Smooth muscle cell (in vitro differentiated cells): Measurements from ENCODE around the gene PHF14. TPM values are rescaled to one million over a fixed set of nuclear protein-coding genes. Genes with fewer than 3 reads are reported as not detected.

Experiments
- DNase-seq: peaks from one replicate; lab custom pipeline; 2025; ENCODE audit not compliant: unreplicated experiment; lab: John Stamatoyannopoulos, UW
- H2AFZ ChIP-seq: fragments of 200-600 bp; sonication (generic); 2 replicates; pipeline ENCODE4 v1.6.0; 2016; ENCODE audit warnings: antibody characterized with exemption, low read depth, mild to moderate bottlenecking
- H3F3A ChIP-seq: fragments of 200-600 bp; sonication (generic); 2 replicates; pipeline ENCODE4 v1.6.0; 2017; ENCODE audit warnings: antibody characterized with exemption, low read depth
- H3K27ac ChIP-seq: fragments of 200-600 bp; sonication (generic); 2 replicates; pipeline ENCODE4 v1.5.1; 2016; ENCODE audit warnings: low read depth, mild to moderate bottlenecking
- H3K27me3 ChIP-seq: fragments of 200-600 bp; sonication (generic); 2 replicates; pipeline ENCODE4 v1.6.1; 2016; ENCODE audit warnings: low read depth, mild to moderate bottlenecking
- H3K36me3 ChIP-seq: fragments of 200-600 bp; sonication (generic); 2 replicates; pipeline ENCODE4 v1.5.1; 2016; ENCODE audit warnings: low read depth
- H3K4me1 ChIP-seq: fragments of 200-600 bp; sonication (generic); 2 replicates; pipeline ENCODE4 v1.5.1; 2016; ENCODE audit warnings: low read depth
- H3K4me2 ChIP-seq: fragments of 200-600 bp; sonication (generic); 2 replicates; pipeline ENCODE4 v1.6.0; 2016; ENCODE audit warnings: mild to moderate bottlenecking
- H3K4me3 ChIP-seq: fragments of 200-600 bp; sonication (generic); 2 replicates; pipeline ENCODE4 v1.5.1; 2016; ENCODE audit warnings: mild to moderate bottlenecking
- H3K79me2 ChIP-seq: fragments of 200-600 bp; sonication (generic); 2 replicates; pipeline ENCODE4 v1.6.0; 2016; ENCODE audit warnings: low read depth, mild to moderate bottlenecking
- H3K9ac ChIP-seq: fragments of 200-600 bp; sonication (generic); 2 replicates; pipeline ENCODE4 v1.6.0; 2016; ENCODE audit warnings: low read depth
- H3K9me3 ChIP-seq: fragments of 200-600 bp; sonication (generic); replicated peaks from 2 replicates; pipeline ENCODE4 v1.5.1; 2016; ENCODE audit warnings: low read depth
- H4K20me1 ChIP-seq: fragments of 200-600 bp; sonication (generic); 2 replicates; pipeline ENCODE4 v1.6.0; 2016; ENCODE audit warnings: low read depth
- CTCF ChIP-seq: fragments of 200-600 bp; sonication (generic); IDR thresholded peaks from 2 replicates; pipeline ENCODE4 v1.5.1; 2017; ENCODE audit warnings: borderline replicate concordance, mild to moderate bottlenecking, antibody characterized with exemption; ENCODE audit not compliant: insufficient read depth, poor library complexity, severe bottlenecking
- WGBS: methylation state at CpG from one replicate; pipeline ENCODE4 v1.1.7; 2016; ENCODE audit warnings: low lambda C conversion rate; 5-methylcytosine and 5-hydroxymethylcytosine counted together
- polyA plus RNA-seq: library from polyadenylated mRNA; unstranded; fragments of >200 nt; fragmentation: Nextera tagmentation; extraction: Ambion mirVana; gene quantifications from 2 replicates; pipeline ENCODE4 v1.2.1, GENCODE V29; 2016
- total RNA-seq: library from RNA; depleted of rRNA; stranded (reverse); fragments of >200 nt; gene quantifications from 2 replicates; pipeline ENCODE4 v1.2.3, GENCODE V29; 2014

PHF14 gene
- total and polyA plus RNA-seq, 2 experiments from 2014 or later, result 13.2 to 29.2 TPM

- Histone ChIP-seq H3K9me3 (no peaks in the 10 kb centered on the region), H3K27me3 (no peaks in the 10 kb centered on the region), H4K20me1 (peaks cover 10% of the 10 kb centered on the region), H2AFZ (no peak overlapping the region), H3K4me2 (no peak overlapping the region), H3K36me3 (peaks cover 9% of the 10 kb centered on the region), H3K4me1 (no peaks in the 10 kb centered on the region), H3K27ac (no peak overlapping the region), H3K4me3 (no peak overlapping the region), H3F3A (no peaks in the 10 kb centered on the region), H3K79me2 (no peaks in the 10 kb centered on the region), H3K9ac (no peak overlapping the region)
- TF ChIP-seq CTCF, result no peak
- DNase-seq, result no peak
- WGBS, result 73% methylated on average over 2 of the region's 2 CpGs
Observed at GRCh38 chr7:11026452-11027359, 53.0 kb downstream of the PHF14 start.

GRCh38 chr7:11035661-11036060 is 62.0 kb downstream of the PHF14 start:
- H3K79me2 ChIP-seq, result no peaks in the 10 kb centered on the region
- peaks cover 3% of the 10 kb centered on the region for H3K36me3 ChIP-seq
- H3K9ac ChIP-seq, result no peak overlapping the region
- no peaks in the 10 kb centered on the region for H3K9me3 ChIP-seq
- H4K20me1 ChIP-seq, result no peaks in the 10 kb centered on the region
- no peak overlapping the region for H3K4me2 ChIP-seq
- TF ChIP-seq CTCF, result no peak
- no peak overlapping the region for H3K4me3 ChIP-seq
- DNase-seq, result no peak
- no peaks in the 10 kb centered on the region for H3K27me3 ChIP-seq
- H3F3A ChIP-seq, result no peaks in the 10 kb centered on the region
- 95% methylated on average over 4 of the region's 4 CpGs for WGBS
- H3K27ac ChIP-seq, result no peak overlapping the region
- no peaks in the 10 kb centered on the region for H3K4me1 ChIP-seq
- H2AFZ ChIP-seq, result no peak overlapping the region

- Histone ChIP-seq H2AFZ (no peak overlapping the region), H3K27me3 (no peaks in the 10 kb centered on the region), H3K4me1 (no peaks in the 10 kb centered on the region), H3K4me3 (no peak overlapping the region), H4K20me1 (no peaks in the 10 kb centered on the region), H3K27ac (no peak overlapping the region), H3F3A (no peaks in the 10 kb centered on the region), H3K9me3 (no peaks in the 10 kb centered on the region), H3K79me2 (no peaks in the 10 kb centered on the region), H3K36me3 (peaks cover 7% of the 10 kb centered on the region), H3K4me2 (no peak overlapping the region), H3K9ac (no peak overlapping the region)
- TF ChIP-seq CTCF, result no peak
- no peak for DNase-seq
Observed at GRCh38 chr7:11039974-11040373, 66.3 kb downstream of the PHF14 start.

GRCh38 chr7:11054033-11054432 is 80.4 kb downstream of the PHF14 start:
- H3F3A ChIP-seq, result no peaks in the 10 kb centered on the region
- no peaks in the 10 kb centered on the region for H3K27me3 ChIP-seq
- no peak overlapping the region for H3K9ac ChIP-seq
- H2AFZ ChIP-seq, result no peak overlapping the region
- no peaks in the 10 kb centered on the region for H3K79me2 ChIP-seq
- H3K4me1 ChIP-seq, result no peaks in the 10 kb centered on the region
- DNase-seq, result no peak
- peaks cover 4% of the 10 kb centered on the region for H3K36me3 ChIP-seq
- H3K4me2 ChIP-seq, result no peak overlapping the region
- H3K27ac ChIP-seq, result no peak overlapping the region
- no peak overlapping the region for H3K4me3 ChIP-seq
- TF ChIP-seq CTCF, result no peak
- no peaks in the 10 kb centered on the region for H4K20me1 ChIP-seq
- 96% methylated on average over 2 of the region's 2 CpGs for WGBS
- H3K9me3 ChIP-seq, result no peaks in the 10 kb centered on the region
